Gastroesophageal sphincter (tissue), 4 donors: Measurements from ENCODE around the gene SSC5D. TPM values are rescaled to one million over a fixed set of nuclear protein-coding genes. Genes with fewer than 3 reads are reported as not detected.

Source experiments
- ATAC-seq: fragments of 150-250 bp; one replicate; pipeline ENCODE4 v1.9.1; 2016; ENCODE audit warnings: mild to moderate bottlenecking, moderate library complexity
- H3K27ac ChIP-seq, 4 donors: fragments of 200-600 bp; sonication (generic) in 3 of 4; 1 replicate in 3 of 4; 2 replicates in 1 of 4; pipeline ENCODE4 v1.5.1; 2016 to 2019
- H3K27me3 ChIP-seq: fragments of 200-600 bp; sonication (generic); one replicate; pipeline ENCODE4 v1.5.1; 2019
- H3K36me3 ChIP-seq, 2 donors: fragments of 200-600 bp; sonication (generic); one replicate each; pipeline ENCODE4 v1.5.1; 2019; ENCODE audit warnings: control low read depth in 1 of 2
- H3K4me1 ChIP-seq, 3 donors: fragments of 200-600 bp; sonication (generic); 1 replicate in 2 of 3; 2 replicates in 1 of 3; pipeline ENCODE4 v1.5.1; 2016 to 2019; ENCODE audit warnings: control low read depth in 2 of 3
- H3K4me3 ChIP-seq, 2 donors: fragments of 200-600 bp; sonication (generic); one replicate each; pipeline ENCODE4 v1.5.1; 2019; ENCODE audit warnings: mild to moderate bottlenecking in 1 of 2, moderate library complexity in 1 of 2
- H3K9me3 ChIP-seq, 3 donors: fragments of 200-600 bp; sonication (generic); one replicate each; pipeline ENCODE4 v1.5.1; 2017 to 2019; ENCODE audit warnings: control low read depth in 2 of 3
- CTCF ChIP-seq, 4 experiments: fragments of 200-600 bp in 2 of 4; fragments of 450-650 bp in 2 of 4; sonication (generic) in 1 of 4; IDR thresholded peaks; one replicate each; pipeline ENCODE4 v1.5.1; 2017 to 2019; ENCODE audit warnings: antibody characterized with exemption in 4 of 4, mild to moderate bottlenecking in 2 of 4, moderate library complexity in 2 of 4
- EP300 ChIP-seq: sonication (generic); formaldehyde crosslinking; IDR thresholded peaks from one replicate; pipeline ENCODE4 v1.6.1; 2017; ENCODE audit warnings: antibody characterized with exemption, mild to moderate bottlenecking
- POLR2A ChIP-seq, 2 donors: fragments of 450-650 bp; IDR thresholded peaks; one replicate each; pipeline ENCODE4 v1.6.1; 2017; ENCODE audit warnings: antibody characterized with exemption in 2 of 2, mild to moderate bottlenecking in 2 of 2, moderate library complexity in 1 of 2
- POLR2AphosphoS5 ChIP-seq: sonication (generic); formaldehyde crosslinking; IDR thresholded peaks from one replicate; pipeline ENCODE4 v1.6.1; 2017; ENCODE audit warnings: antibody characterized with exemption
- WGBS, 2 donors: methylation state at CpG; one replicate each; pipeline ENCODE4 v1.1.5; 2018; ENCODE audit warnings: low coverage in 1 of 2; 5-methylcytosine and 5-hydroxymethylcytosine counted together
- total RNA-seq, 4 donors: library from RNA; depleted of rRNA; stranded (reverse); fragments of >200 nt; gene quantifications; one replicate each; pipeline ENCODE4 v1.1.0, GENCODE V29; 2016

The SSC5D gene
- total RNA-seq, 4 donors from 2014 or later: 6.3 to 39.2 (median 23.5) TPM

DNA sequence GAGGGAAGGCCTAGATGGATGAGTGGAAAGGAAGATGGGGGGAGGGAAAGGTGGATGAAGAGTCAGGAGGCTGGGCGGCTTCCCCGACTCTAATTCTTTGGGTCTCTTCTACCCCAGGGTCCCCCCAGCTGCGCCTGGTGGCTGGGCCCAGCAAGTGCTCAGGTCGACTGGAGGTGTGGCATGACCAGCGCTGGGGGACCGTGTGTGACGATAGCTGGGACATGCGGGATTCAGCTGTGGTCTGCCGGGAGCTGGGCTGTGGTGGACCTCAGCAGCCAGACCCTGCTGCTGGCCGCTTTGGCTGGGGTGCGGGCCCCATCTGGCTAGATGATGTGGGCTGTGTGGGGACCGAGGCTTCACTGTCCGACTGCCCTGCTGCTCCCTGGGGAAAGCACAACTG, 9.5 kb downstream of the SSC5D start:
- ATAC-seq: no peak
- 71% methylated on average over 2 of the region's 13 CpGs; no CpG with 5 or more reads in 1 of the 2 donors for WGBS, 2 donors
- TF ChIP-seq CTCF (IDR thresholded peaks at IDR 0.05) (no peak), POLR2AphosphoS5 (no peak), EP300 (no peak), POLR2A (IDR thresholded peaks at IDR 0.05) (no peak)

DNA sequence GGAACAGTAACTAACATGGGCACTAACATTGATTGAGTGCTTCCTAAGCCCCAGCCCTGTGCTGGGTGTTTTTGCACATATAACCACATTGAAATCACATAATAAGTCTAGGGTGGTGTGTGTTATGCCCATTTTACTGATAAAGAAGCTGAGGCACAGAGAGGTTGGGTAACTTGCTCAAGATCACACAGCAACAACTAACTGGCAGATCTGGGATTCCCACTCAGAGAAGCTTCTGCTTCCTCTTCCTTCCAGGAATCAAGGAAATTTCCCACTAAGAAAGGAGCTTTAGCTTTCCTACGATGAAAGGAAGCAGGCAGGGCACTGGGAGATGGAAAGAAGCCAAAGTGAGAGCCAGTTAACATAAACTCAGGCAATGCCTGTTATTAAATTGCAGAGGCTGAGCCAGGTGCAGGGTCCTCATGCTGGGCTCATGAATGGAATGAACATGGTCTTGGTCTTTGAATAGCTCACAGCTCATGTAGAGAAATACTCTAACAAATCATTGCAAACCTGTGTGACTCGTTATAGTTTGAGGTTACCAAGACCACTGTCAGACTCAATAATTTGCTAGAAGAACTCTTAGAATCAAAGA, 10.1 kb downstream of the SSC5D start:
- ATAC-seq: no peak
- 23 to 25% methylated on average over 1 to 2 of the region's 2 CpGs for WGBS, 2 donors
- no peaks in the 10 kb centered on the region for H3K9me3 ChIP-seq

More for the DNA sequence above, 9.5 kb downstream of the SSC5D start:
- H3K4me1 ChIP-seq: peaks cover 0 to 31% (median 0%) of the 10 kb centered on the region in 3 donors
- H3K4me3 ChIP-seq: no peak overlapping the region
- no peaks in the 10 kb centered on the region for H3K9me3 ChIP-seq
- H3K27me3 ChIP-seq: no peaks in the 10 kb centered on the region
- H3K36me3 ChIP-seq: peaks cover 0 to 36% of the 10 kb centered on the region in 2 donors
- no peak overlapping the region for H3K27ac ChIP-seq

DNA sequence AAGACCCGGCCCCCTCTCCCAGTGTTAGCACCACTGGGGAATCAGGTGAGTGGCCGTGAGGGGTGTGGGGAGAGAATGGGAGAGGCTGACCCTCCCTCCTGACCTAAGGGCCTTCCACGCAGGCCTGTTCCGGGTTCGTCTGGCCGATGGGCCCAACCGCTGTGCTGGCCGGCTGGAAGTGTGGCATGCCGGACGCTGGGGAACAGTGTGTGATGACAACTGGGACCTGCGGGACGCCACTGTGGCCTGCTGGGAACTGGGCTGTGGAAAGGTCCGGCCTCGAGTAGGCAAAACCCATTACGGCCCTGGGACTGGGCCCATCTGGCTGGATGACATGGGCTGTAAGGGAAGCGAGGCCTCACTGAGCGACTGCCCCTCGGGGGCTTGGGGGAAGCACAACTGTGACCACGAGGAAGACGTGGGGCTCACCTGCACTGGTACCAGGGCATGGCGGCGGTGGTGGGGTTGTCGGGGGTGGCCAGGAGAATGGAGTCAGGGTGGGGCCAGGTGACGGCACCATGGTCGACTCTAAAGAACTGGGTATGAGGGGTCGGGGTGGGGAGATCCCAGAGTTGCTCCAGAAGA, 12.2 kb downstream of the SSC5D start:
- TF ChIP-seq CTCF (IDR thresholded peaks at IDR 0.05): no peak
- H3K36me3 ChIP-seq: peaks cover 0 to 36% of the 10 kb centered on the region in 2 donors
- no peak for ATAC-seq
- no peaks in the 10 kb centered on the region for H3K9me3 ChIP-seq
- WGBS, 2 donors: 88 to 97% methylated on average over 4 to 12 of the region's 26 CpGs
- no peak overlapping the region for H3K4me3 ChIP-seq
- H3K27me3 ChIP-seq: no peaks in the 10 kb centered on the region
- H3K27ac ChIP-seq: no peak overlapping the region
- peaks cover 0 to 22% (median 0%) of the 10 kb centered on the region in 3 donors for H3K4me1 ChIP-seq

More for the DNA sequence above, 10.1 kb downstream of the SSC5D start:
- peaks cover 0 to 36% of the 10 kb centered on the region in 2 donors for H3K36me3 ChIP-seq
- no peaks in the 10 kb centered on the region for H3K27me3 ChIP-seq
- TF ChIP-seq POLR2AphosphoS5 (no peak), CTCF (IDR thresholded peaks at IDR 0.05) (no peak), EP300 (no peak), POLR2A (IDR thresholded peaks at IDR 0.05) (no peak)
- H3K4me1 ChIP-seq: peaks cover 0 to 27% (median 0%) of the 10 kb centered on the region in 3 donors
- no peak overlapping the region for H3K27ac ChIP-seq
- no peak overlapping the region for H3K4me3 ChIP-seq

DNA sequence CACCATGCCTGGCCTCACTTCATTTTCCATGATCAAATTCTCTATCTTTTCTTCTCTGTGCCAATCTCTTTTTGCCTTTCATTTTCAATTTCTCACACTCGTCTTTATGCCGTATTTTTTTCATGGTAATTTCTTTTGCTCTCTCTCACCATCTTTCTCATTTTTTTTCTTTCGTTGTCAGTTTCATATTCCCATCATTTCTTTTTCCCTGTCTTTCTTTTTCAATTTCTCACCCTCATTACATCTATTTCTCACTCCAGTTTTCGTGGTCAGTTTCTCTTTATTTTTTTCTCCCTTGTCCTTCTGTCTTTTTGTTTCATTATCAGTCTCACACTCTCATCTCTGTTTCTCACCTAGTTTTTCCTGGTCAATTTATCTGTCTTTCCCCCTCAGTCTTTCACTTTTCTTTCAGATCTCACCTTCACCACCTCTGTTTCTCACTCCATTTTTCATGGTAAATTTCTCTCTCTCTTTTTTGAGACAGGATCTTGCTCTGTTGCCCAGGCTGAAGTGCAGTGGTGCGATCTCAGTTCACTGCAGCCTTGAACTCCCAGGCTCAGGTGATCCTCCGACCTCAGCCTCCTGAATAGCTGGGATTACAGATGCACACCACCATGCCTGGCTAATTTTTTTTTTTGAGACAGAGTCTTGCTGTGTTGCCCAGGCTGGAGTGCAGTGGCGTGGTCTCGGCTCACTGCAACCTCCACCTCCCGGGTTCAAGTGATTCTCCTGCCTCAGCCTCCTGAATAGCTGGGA, 14.1 kb downstream of the SSC5D start:
- TF ChIP-seq CTCF (IDR thresholded peaks at IDR 0.05) (no peak), EP300 (no peak), POLR2AphosphoS5 (no peak), POLR2A (IDR thresholded peaks at IDR 0.05) (no peak)
- peaks cover 0 to 36% of the 10 kb centered on the region in 2 donors for H3K36me3 ChIP-seq
- 82 to 92% methylated on average over 5 to 6 of the region's 9 CpGs for WGBS, 2 donors
- no peaks in the 10 kb centered on the region for H3K9me3 ChIP-seq
- H3K4me3 ChIP-seq: no peak overlapping the region
- peaks cover 0 to 22% (median 0%) of the 10 kb centered on the region in 3 donors for H3K4me1 ChIP-seq
- no peak overlapping the region for H3K27ac ChIP-seq
- ATAC-seq: no peak
- H3K27me3 ChIP-seq: no peaks in the 10 kb centered on the region
